Upper lobe of left lung (tissue), 4 donors: ENCODE data around the gene MYO7A.

Experiments used
- POLR2A ChIP-seq, 4 donors: fragments of 450-650 bp; IDR thresholded peaks; one replicate each; pipeline ENCODE4 v1.5.1; 2016 to 2017; ENCODE audit warnings: antibody characterized with exemption in 4 of 4, mild to moderate bottlenecking in 2 of 4
- TF ChIP-seq, protein P1 (sequence below), 6 experiments: fragments of 450-650 bp in 4 of 6; fragments of 200-600 bp in 2 of 6; sonication (generic) in 2 of 6; IDR thresholded peaks; one replicate each; pipeline ENCODE4 v1.5.1; 2016 to 2019; ENCODE audit warnings: antibody characterized with exemption in 6 of 6

DNA sequence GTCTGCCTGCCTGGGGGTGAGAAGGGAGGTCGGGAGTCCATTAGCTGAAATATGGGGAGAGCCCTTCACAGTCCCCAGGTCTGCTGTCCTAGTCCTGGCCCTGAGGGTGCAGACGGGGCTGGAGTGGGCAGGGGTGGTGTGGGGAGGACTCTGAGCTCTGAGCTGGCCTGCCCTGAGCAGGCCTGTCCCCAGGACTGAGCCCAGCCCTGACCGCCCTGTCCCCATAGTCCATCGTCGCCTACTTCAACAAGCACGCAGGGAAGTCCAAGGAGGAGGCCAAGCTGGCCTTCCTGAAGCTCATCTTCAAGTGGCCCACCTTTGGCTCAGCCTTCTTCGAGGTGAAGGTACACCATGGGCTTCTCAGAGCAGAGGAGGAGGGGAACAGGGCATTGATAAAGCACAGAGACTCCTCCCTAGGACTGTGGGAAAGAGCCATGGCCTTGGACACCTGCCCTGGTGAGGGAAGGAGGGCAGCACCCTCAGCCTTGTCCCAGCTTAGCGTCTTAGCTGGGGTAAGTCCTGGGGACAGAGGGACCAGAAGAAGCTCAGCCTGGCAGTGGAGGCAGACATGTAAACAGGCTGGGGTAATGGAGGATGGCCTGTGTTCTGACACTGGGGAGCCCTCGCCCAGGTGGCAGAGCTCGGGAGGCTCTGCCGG, 83.7 kb downstream of the MYO7A start:
- TF ChIP-seq, protein P1, sequence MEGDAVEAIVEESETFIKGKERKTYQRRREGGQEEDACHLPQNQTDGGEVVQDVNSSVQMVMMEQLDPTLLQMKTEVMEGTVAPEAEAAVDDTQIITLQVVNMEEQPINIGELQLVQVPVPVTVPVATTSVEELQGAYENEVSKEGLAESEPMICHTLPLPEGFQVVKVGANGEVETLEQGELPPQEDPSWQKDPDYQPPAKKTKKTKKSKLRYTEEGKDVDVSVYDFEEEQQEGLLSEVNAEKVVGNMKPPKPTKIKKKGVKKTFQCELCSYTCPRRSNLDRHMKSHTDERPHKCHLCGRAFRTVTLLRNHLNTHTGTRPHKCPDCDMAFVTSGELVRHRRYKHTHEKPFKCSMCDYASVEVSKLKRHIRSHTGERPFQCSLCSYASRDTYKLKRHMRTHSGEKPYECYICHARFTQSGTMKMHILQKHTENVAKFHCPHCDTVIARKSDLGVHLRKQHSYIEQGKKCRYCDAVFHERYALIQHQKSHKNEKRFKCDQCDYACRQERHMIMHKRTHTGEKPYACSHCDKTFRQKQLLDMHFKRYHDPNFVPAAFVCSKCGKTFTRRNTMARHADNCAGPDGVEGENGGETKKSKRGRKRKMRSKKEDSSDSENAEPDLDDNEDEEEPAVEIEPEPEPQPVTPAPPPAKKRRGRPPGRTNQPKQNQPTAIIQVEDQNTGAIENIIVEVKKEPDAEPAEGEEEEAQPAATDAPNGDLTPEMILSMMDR (IDR thresholded peaks at IDR 0.05) = no peak
- no peak for TF ChIP-seq POLR2A (IDR thresholded peaks at IDR 0.05)
